B cell (primary cell): Measurements from ENCODE around the gene EFNA3. TPM values are rescaled to one million over a fixed set of nuclear protein-coding genes. Genes with fewer than 3 reads are reported as not detected.

Experiments
- ATAC-seq: fragments of 200-7000 bp; cut with Tn5 transposase; one replicate; pipeline ENCODE4 v1.10.0; 2021; ENCODE audit warnings: low read depth, mild to moderate bottlenecking, moderate number of reproducible peaks, moderate library complexity
- CTCF ChIA-PET: fragments of 350-600 bp; sonication (Branson Sonifier 250); formaldehyde crosslinking; loops from one replicate; lab custom pipeline; 2021; ENCODE audit warnings: antibody characterized with exemption, inconsistent platforms; lab: Charles Lee
- POLR2A ChIA-PET: fragments of 350-600 bp; sonication (Branson Sonifier 250); formaldehyde crosslinking; loops from one replicate; lab custom pipeline; 2021; ENCODE audit warnings: antibody characterized with exemption; lab: Charles Lee
- DNase-seq: peaks from one replicate; pipeline ENCODE4 v3.0.0; 2013
- H2AFZ ChIP-seq: 2 replicates; pipeline ENCODE4 v1.6.1; 2012; ENCODE audit warnings: mild to moderate bottlenecking, low read depth, low read length; ENCODE audit not compliant: insufficient read depth, poor library complexity, severe bottlenecking
- H3K27ac ChIP-seq, 2 donors: 1 replicate in 1 of 2; 2 replicates in 1 of 2; pipeline ENCODE4 v1.5.1; 2012 to 2013; ENCODE audit warnings: low read length in 2 of 2, mild to moderate bottlenecking in 2 of 2, moderate library complexity in 1 of 2
- H3K27me3 ChIP-seq, 4 experiments: fragments of 200-600 bp in 1 of 4; sonication (generic) in 1 of 4; replicated peaks in 1 of 4; 1 replicate in 2 of 4; 2 replicates in 2 of 4; pipeline versions ENCODE4 v1.6.1 to v1.7.0; 2013 to 2016; ENCODE audit warnings: low read length in 3 of 4, mild to moderate bottlenecking in 2 of 4, mixed read lengths in 1 of 4, moderate library complexity in 1 of 4; ENCODE audit not compliant: insufficient read depth in 4 of 4, control insufficient read depth in 3 of 4; ENCODE audit errors: control extremely low read depth in 1 of 4
- H3K36me3 ChIP-seq, 2 experiments: replicated peaks in 1 of 2; 1 replicate in 1 of 2; 2 replicates in 1 of 2; pipeline versions ENCODE4 v1.6.1 to v1.7.1; 2013; ENCODE audit warnings: low read length in 1 of 2; ENCODE audit not compliant: insufficient read depth in 2 of 2, control insufficient read depth in 1 of 2; ENCODE audit errors: control extremely low read depth in 1 of 2, extremely low read depth in 1 of 2
- H3K4me1 ChIP-seq, 2 donors: fragments of 200-600 bp in 1 of 2; sonication (generic) in 1 of 2; 1 replicate in 1 of 2; 2 replicates in 1 of 2; pipeline versions ENCODE4 v1.5.1 to v1.6.1; 2013 to 2017; ENCODE audit warnings: low read length in 2 of 2; ENCODE audit not compliant: control insufficient read depth in 2 of 2, insufficient read depth in 2 of 2
- H3K4me2 ChIP-seq: replicated peaks from 2 replicates; pipeline ENCODE3; 2012; ENCODE audit warnings: mild to moderate bottlenecking, low read depth, low read length; ENCODE audit not compliant: poor library complexity, severe bottlenecking
- H3K4me3 ChIP-seq, 5 experiments: fragments of 200-600 bp in 1 of 5; sonication (generic) in 1 of 5; 1 replicate in 3 of 5; 2 replicates in 2 of 5; pipeline versions ENCODE4 v1.5.1 to v1.7.0; 2011 to 2016; ENCODE audit warnings: low read length in 4 of 5, mild to moderate bottlenecking in 4 of 5, low read depth in 2 of 5, control low read depth in 1 of 5, moderate library complexity in 1 of 5; ENCODE audit not compliant: insufficient read depth in 1 of 5; ENCODE audit errors: control extremely low read depth in 1 of 5, extremely low read depth in 1 of 5
- H3K79me2 ChIP-seq: fragments of 200-600 bp; sonication (generic); one replicate; pipeline ENCODE4 v1.6.0; 2016; ENCODE audit warnings: low read length; ENCODE audit not compliant: control insufficient read depth, insufficient read depth
- H3K9ac ChIP-seq: fragments of 200-600 bp; sonication (generic); 2 replicates; pipeline ENCODE4 v1.6.1; 2017; ENCODE audit warnings: mild to moderate bottlenecking, low read length, moderate library complexity
- H3K9me3 ChIP-seq, 3 donors: one replicate each; pipeline versions ENCODE4 v1.6.1 to v1.7.1; 2013; ENCODE audit warnings: low read length in 2 of 3; ENCODE audit not compliant: control insufficient read depth in 2 of 3, insufficient read depth in 1 of 3; ENCODE audit errors: control extremely low read depth in 1 of 3
- H4K20me1 ChIP-seq: 2 replicates; pipeline ENCODE4 v1.6.0; 2012; ENCODE audit warnings: mild to moderate bottlenecking, low read length; ENCODE audit not compliant: insufficient read depth, control insufficient read depth, poor library complexity, severe bottlenecking
- H3K27ac Mint-ChIP-seq: one replicate; pipeline ENCODE4 v1.8.0; 2021; ENCODE audit warnings: mixed read lengths
- H3K27me3 Mint-ChIP-seq: one replicate; pipeline ENCODE4 v1.8.0; 2021; ENCODE audit warnings: mixed read lengths
- H3K4me1 Mint-ChIP-seq: one replicate; pipeline ENCODE4 v1.8.0; 2021; ENCODE audit warnings: mixed read lengths
- H3K4me3 Mint-ChIP-seq: one replicate; pipeline ENCODE4 v1.8.0; 2021; ENCODE audit warnings: mixed read lengths
- H3K9me3 Mint-ChIP-seq: one replicate; pipeline ENCODE4 v1.8.0; 2022; ENCODE audit warnings: mixed read lengths; ENCODE audit not compliant: insufficient read depth
- CTCF ChIP-seq: fragments of 200-600 bp; IDR thresholded peaks from one replicate; pipeline ENCODE4 v1.8.0; 2022; ENCODE audit warnings: antibody characterized with exemption, mild to moderate bottlenecking
- EZH2 ChIP-seq: IDR thresholded peaks from 2 replicates; pipeline ENCODE4 v1.6.1; 2012; ENCODE audit warnings: borderline replicate concordance, low read depth, mild to moderate bottlenecking, moderate library complexity, low read length; ENCODE audit not compliant: insufficient read depth, poor library complexity, severe bottlenecking
- WGBS: methylation state at CpG from one replicate; pipeline ENCODE4 v1.1.5; 2013; ENCODE audit warnings: missing lambda C conversion rate; ENCODE audit not compliant: insufficient coverage; 5-methylcytosine and 5-hydroxymethylcytosine counted together
- intact Hi-C: fragments of 100-400 bp; cut with micrococcal nuclease; formaldehyde crosslinking; loops from one replicate; pipeline ENCODE4 v1.10.0; 2022
- polyA plus RNA-seq: library from polyadenylated mRNA; depleted of rRNA; stranded (reverse); fragments of >200 nt; gene quantifications from 2 replicates; pipeline ENCODE4 v1.2.3, GENCODE V29; 2012
- total RNA-seq, 2 donors: library from RNA; stranded (reverse); fragments of 120-200 nt in 1 of 2; gene quantifications; 1 replicate in 1 of 2; 2 replicates in 1 of 2; pipeline versions ENCODE4 v1.2.3 to v1.2.4, GENCODE V29; 2013 to 2022

The EFNA3 gene
- total and polyA plus RNA-seq, 2 donors (not counting 1 experiment from before 2014, with no cell fraction given): 1.6 to 3.2 TPM

- Mint-ChIP-seq H3K27me3 (no peaks in the 10 kb centered on the region), H3K4me3 (peak overlapping the region; percentile 51), H3K9me3 (no peaks in the 10 kb centered on the region), H3K4me1 (peaks cover 44% of the 10 kb centered on the region), H3K27ac (peak overlapping the region; percentile 48)
- intact Hi-C loops: loop anchor here (1.0 kb wide), 2 partner anchors 8 kb away; partner anchors contain the start of gene EFNA4
- Histone ChIP-seq H2AFZ (peak overlapping the region; percentile 37), H3K4me1 (peaks cover 25 to 40% of the 10 kb centered on the region in 2 donors), H3K27ac (peak overlapping the region; percentile 32 to 38), H3K79me2 (no peaks in the 10 kb centered on the region), H3K9ac (peak overlapping the region; percentile 65), H4K20me1 (peaks cover 21% of the 10 kb centered on the region), H3K27me3 (no peaks in the 10 kb centered on the region), H3K9me3 (no peaks in the 10 kb centered on the region), H3K36me3 (peaks cover 0 to 18% of the 10 kb centered on the region in 2 experiments), H3K4me2 (peak overlapping the region; percentile 87), H3K4me3 (peak overlapping the region in 1 of 5 experiments; percentile 34)
- CTCF ChIA-PET: interaction anchor here (0.9 to 20.2 kb wide), 9 partner anchors 9 to 96 kb away, joined by 3 to 370 read pairs (median 6); partner anchors contain the start of genes ADAM15 and EFNA4
- ATAC-seq (no peak), DNase-seq (no peak)
- POLR2A ChIA-PET: interaction anchor here (1.2 kb wide), 1 partner anchor 512 kb away, joined by 3 read pairs; no protein-coding TSS in a partner anchor
- WGBS: 76% methylated on average over 14 of the region's 14 CpGs
- TF ChIP-seq EZH2 (no peak), CTCF (no peak)
Measured at GRCh38 chr1:155071701-155072100, 6.9 kb upstream of the EFNA3 start.

GRCh38 chr1:155072531-155073289 lies 5.9 kb upstream of the EFNA3 start:
- Histone ChIP-seq H3K36me3 (peaks cover 0 to 12% of the 10 kb centered on the region in 2 experiments), H3K4me2 (no peak overlapping the region), H3K79me2 (no peaks in the 10 kb centered on the region), H3K27ac (no peak overlapping the region), H3K4me1 (peaks cover 25 to 33% of the 10 kb centered on the region in 2 donors), H3K27me3 (no peaks in the 10 kb centered on the region), H2AFZ (no peak overlapping the region), H3K9me3 (no peaks in the 10 kb centered on the region), H3K9ac (no peak overlapping the region), H4K20me1 (peaks cover 14% of the 10 kb centered on the region), H3K4me3 (no peak overlapping the region)
- POLR2A ChIA-PET: interaction anchor here (1.2 kb wide), 1 partner anchor 513 kb away, joined by 3 read pairs; no protein-coding TSS in a partner anchor
- Mint-ChIP-seq H3K9me3 (no peaks in the 10 kb centered on the region), H3K27ac (peak overlapping the region; percentile 47), H3K4me1 (peaks cover 39% of the 10 kb centered on the region), H3K4me3 (peak overlapping the region; percentile 51), H3K27me3 (no peaks in the 10 kb centered on the region)
- intact Hi-C loops: no loop called here
- ATAC-seq (no peak), DNase-seq (no peak)
- CTCF ChIA-PET: interaction anchor here (0.9 to 3.7 kb wide), 7 partner anchors 8 to 23 kb away, joined by 3 to 35 read pairs (median 6); partner anchors contain the start of gene EFNA4
- TF ChIP-seq CTCF (no peak), EZH2 (no peak)
- WGBS: 85% methylated on average over 4 of the region's 7 CpGs
